CD8-positive, alpha-beta memory T cell (primary cell): ENCODE measurements around the gene TBC1D9. TPM values are rescaled to one million over a fixed set of nuclear protein-coding genes. Genes with fewer than 3 reads are reported as not detected.
"Not testable (repeated sequence)": the region's sequence is repeated elsewhere in the genome, so short reads cannot be mapped to it uniquely, and the experiment has no call there.

Experiments
- CTCF ChIA-PET: fragments of 350-600 bp; sonication (Branson Sonifier 250); formaldehyde crosslinking; loops from one replicate; lab custom pipeline; 2021; ENCODE audit warnings: antibody characterized with exemption; lab: Charles Lee
- POLR2A ChIA-PET: fragments of 350-600 bp; sonication (Branson Sonifier 250); formaldehyde crosslinking; loops from one replicate; lab custom pipeline; 2021; ENCODE audit warnings: antibody characterized with exemption; lab: Charles Lee
- DNase-seq, 5 donors: peaks; one replicate each; pipeline versions ENCODE4 v3.0.0 to v3.0.0-alpha.2; 2020 to 2022; ENCODE audit warnings: mixed read lengths in 1 of 5
- H3K27ac ChIP-seq: one replicate; pipeline ENCODE4 v1.7.0; 2013; ENCODE audit warnings: low read depth, mild to moderate bottlenecking, low read length, moderate library complexity
- H3K27me3 ChIP-seq: 2 replicates; pipeline ENCODE4 v1.7.0; 2013; ENCODE audit warnings: low read length, mild to moderate bottlenecking; ENCODE audit not compliant: insufficient read depth, poor library complexity, severe bottlenecking
- H3K36me3 ChIP-seq: 2 replicates; pipeline ENCODE4 v1.7.0; 2013; ENCODE audit warnings: mild to moderate bottlenecking, low read length, moderate library complexity; ENCODE audit not compliant: insufficient read depth
- H3K4me1 ChIP-seq: 2 replicates; pipeline ENCODE4 v1.7.0; 2013; ENCODE audit warnings: mild to moderate bottlenecking, low read length, moderate library complexity; ENCODE audit not compliant: insufficient read depth
- H3K4me3 ChIP-seq: 2 replicates; pipeline ENCODE4 v1.7.0; 2013; ENCODE audit warnings: mild to moderate bottlenecking, low read length
- H3K9me3 ChIP-seq: 2 replicates; pipeline ENCODE4 v1.7.0; 2013; ENCODE audit warnings: mild to moderate bottlenecking, low read length
- H3K27ac Mint-ChIP-seq, 8 donors: one replicate each; pipeline ENCODE4 v1.8.0; 2020 to 2021; ENCODE audit warnings: mixed read lengths in 8 of 8, mild to moderate bottlenecking in 6 of 8, inconsistent platforms in 3 of 8, moderate library complexity in 3 of 8
- H3K27me3 Mint-ChIP-seq, 2 donors: one replicate each; pipeline ENCODE4 v1.8.0; 2020 to 2021; ENCODE audit warnings: mixed read lengths in 2 of 2, mild to moderate bottlenecking in 1 of 2, moderate library complexity in 1 of 2
- H3K36me3 Mint-ChIP-seq, 3 donors: one replicate each; pipeline ENCODE4 v1.8.0; 2020 to 2021; ENCODE audit warnings: mixed read lengths in 3 of 3, inconsistent platforms in 1 of 3, mild to moderate bottlenecking in 1 of 3
- H3K4me1 Mint-ChIP-seq, 3 donors: one replicate each; pipeline ENCODE4 v1.8.0; 2020 to 2021; ENCODE audit warnings: mixed read lengths in 3 of 3, inconsistent platforms in 1 of 3, mild to moderate bottlenecking in 1 of 3
- H3K4me3 Mint-ChIP-seq, 7 donors: one replicate each; pipeline ENCODE4 v1.8.0; 2020 to 2021; ENCODE audit warnings: mixed read lengths in 7 of 7, mild to moderate bottlenecking in 6 of 7, moderate library complexity in 4 of 7, inconsistent platforms in 2 of 7
- H3K9me3 Mint-ChIP-seq, 5 donors: one replicate each; pipeline ENCODE4 v1.8.0; 2020 to 2022; ENCODE audit warnings: mixed read lengths in 5 of 5, mild to moderate bottlenecking in 3 of 5, moderate library complexity in 2 of 5, inconsistent platforms in 1 of 5
- polyA plus RNA-seq: library from polyadenylated mRNA; unstranded; fragments of 300-500 nt; fragmentation: Illumina TruSeq; gene quantifications from one replicate; pipeline ENCODE4 v1.2.3, GENCODE V29; 2021
- total RNA-seq, 2 experiments: library from RNA; stranded (reverse); gene quantifications; one replicate each; pipeline ENCODE4 v1.2.3, GENCODE V29; 2021

Gene TBC1D9
- total and polyA plus RNA-seq, 3 experiments from 2014 or later, result 0.13 to 0.46 TPM; not detected in 1

- H3K4me1 Mint-ChIP-seq, result peaks cover 0 to 3% (median 1%) of the 10 kb centered on the region in 3 donors
- ChIA-PET CTCF (no interaction called here), POLR2A (no interaction called here)
- no peak overlapping the region for H3K4me3 ChIP-seq
- H3K36me3 Mint-ChIP-seq, result no peaks in the 10 kb centered on the region
- no peak for DNase-seq
- no peak overlapping the region for H3K27ac ChIP-seq
- no peaks in the 10 kb centered on the region for H3K27me3 ChIP-seq
- H3K36me3 ChIP-seq, result no peaks in the 10 kb centered on the region
- H3K9me3 ChIP-seq, result no peaks in the 10 kb centered on the region
- no peaks in the 10 kb centered on the region for H3K4me1 ChIP-seq
- H3K4me3 Mint-ChIP-seq, result no peak overlapping the region
- peaks cover 0 to 12% (median 4%) of the 10 kb centered on the region in 5 donors for H3K9me3 Mint-ChIP-seq
- no peak overlapping the region for H3K27ac Mint-ChIP-seq
- peaks cover 21 to 33% of the 10 kb centered on the region in 2 donors for H3K27me3 Mint-ChIP-seq
Measured at GRCh38 chr4:140750470-140750869, 5.7 kb downstream of the TBC1D9 start.

- ChIA-PET CTCF (no interaction called here), POLR2A (no interaction called here)
- Histone ChIP-seq H3K4me3 (no peak overlapping the region), H3K36me3 (no peaks in the 10 kb centered on the region), H3K27me3 (no peaks in the 10 kb centered on the region), H3K4me1 (no peaks in the 10 kb centered on the region), H3K9me3 (no peaks in the 10 kb centered on the region), H3K27ac (no peak overlapping the region)
- no peaks in the 10 kb centered on the region for H3K4me1 Mint-ChIP-seq
- H3K9me3 Mint-ChIP-seq, result peaks cover 0 to 12% (median under 1%) of the 10 kb centered on the region in 5 donors
- H3K36me3 Mint-ChIP-seq, result no peaks in the 10 kb centered on the region
- no peak for DNase-seq
- H3K27me3 Mint-ChIP-seq, result peaks cover 9 to 29% of the 10 kb centered on the region in 2 donors
- H3K27ac Mint-ChIP-seq, result no peak overlapping the region
- H3K4me3 Mint-ChIP-seq, result no peak overlapping the region
Measured at GRCh38 chr4:140748171-140748570, 8.0 kb downstream of the TBC1D9 start.

DNA sequence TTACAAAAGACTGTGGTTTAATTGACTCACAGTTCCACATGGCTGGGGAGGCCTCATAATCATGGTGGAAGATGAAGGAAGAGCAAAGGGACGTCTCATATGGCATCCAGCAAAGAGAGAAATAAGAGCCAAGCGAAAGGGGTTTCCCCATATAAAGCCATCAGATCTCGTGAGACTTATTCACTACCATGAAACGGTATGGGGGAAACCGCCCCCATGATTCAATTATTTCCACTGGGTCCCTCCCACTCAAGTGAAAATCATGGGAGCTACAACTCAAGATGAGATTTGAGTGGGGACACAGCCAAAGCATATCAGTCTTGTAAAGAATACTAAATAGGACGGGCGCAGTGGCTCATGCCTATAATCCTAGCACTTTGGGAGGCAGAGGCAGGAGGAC is 9.6 kb downstream of the TBC1D9 start:
- H3K4me1 ChIP-seq, H3K9me3 ChIP-seq, POLR2A ChIA-PET, H3K4me1 Mint-ChIP-seq, DNase-seq, H3K27ac ChIP-seq, H3K4me3 ChIP-seq, H3K36me3 ChIP-seq, H3K27me3 ChIP-seq, CTCF ChIA-PET, H3K4me3 Mint-ChIP-seq, H3K27ac Mint-ChIP-seq, H3K36me3 Mint-ChIP-seq: not testable (repeated sequence)
- H3K27me3 Mint-ChIP-seq, result peaks cover 8 to 28% of the 10 kb centered on the region in 2 donors
- H3K9me3 Mint-ChIP-seq, result peaks cover 0 to 12% (median 2%) of the 10 kb centered on the region in 5 donors

DNA sequence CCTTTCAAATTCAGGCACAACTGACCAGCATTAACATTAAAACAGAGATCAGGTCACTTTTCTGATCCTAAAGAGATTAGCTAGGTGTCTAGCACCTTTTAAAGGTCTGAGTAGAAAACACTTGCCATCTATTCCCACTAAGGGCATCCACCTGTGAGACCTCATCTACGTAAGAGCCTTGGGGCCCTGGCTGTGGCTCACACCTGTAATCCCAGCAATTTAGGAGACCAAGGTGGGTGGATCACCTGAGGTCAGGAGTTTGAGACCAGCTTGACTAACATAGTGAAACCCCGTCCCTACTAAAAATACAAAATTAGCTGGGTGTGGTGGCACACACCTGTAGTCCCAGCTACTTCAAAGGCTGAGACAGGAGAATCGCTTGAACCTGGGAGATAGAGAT is 11.8 kb downstream of the TBC1D9 start:
- H3K27me3 Mint-ChIP-seq, result peaks cover 8 to 28% of the 10 kb centered on the region in 2 donors
- H3K4me1 ChIP-seq, result no peaks in the 10 kb centered on the region
- H3K36me3 ChIP-seq, result no peaks in the 10 kb centered on the region
- no peak overlapping the region for H3K27ac Mint-ChIP-seq
- no peak overlapping the region for H3K4me3 Mint-ChIP-seq
- H3K36me3 Mint-ChIP-seq, result no peaks in the 10 kb centered on the region
- no peak for DNase-seq
- H3K27me3 ChIP-seq, result no peaks in the 10 kb centered on the region
- no peak overlapping the region for H3K27ac ChIP-seq
- H3K4me1 Mint-ChIP-seq, result no peaks in the 10 kb centered on the region
- H3K9me3 ChIP-seq, result no peaks in the 10 kb centered on the region
- ChIA-PET POLR2A (no interaction called here), CTCF (no interaction called here)
- H3K9me3 Mint-ChIP-seq, result peaks cover 0 to 12% (median 2%) of the 10 kb centered on the region in 5 donors
- H3K4me3 ChIP-seq, result no peak overlapping the region

DNA sequence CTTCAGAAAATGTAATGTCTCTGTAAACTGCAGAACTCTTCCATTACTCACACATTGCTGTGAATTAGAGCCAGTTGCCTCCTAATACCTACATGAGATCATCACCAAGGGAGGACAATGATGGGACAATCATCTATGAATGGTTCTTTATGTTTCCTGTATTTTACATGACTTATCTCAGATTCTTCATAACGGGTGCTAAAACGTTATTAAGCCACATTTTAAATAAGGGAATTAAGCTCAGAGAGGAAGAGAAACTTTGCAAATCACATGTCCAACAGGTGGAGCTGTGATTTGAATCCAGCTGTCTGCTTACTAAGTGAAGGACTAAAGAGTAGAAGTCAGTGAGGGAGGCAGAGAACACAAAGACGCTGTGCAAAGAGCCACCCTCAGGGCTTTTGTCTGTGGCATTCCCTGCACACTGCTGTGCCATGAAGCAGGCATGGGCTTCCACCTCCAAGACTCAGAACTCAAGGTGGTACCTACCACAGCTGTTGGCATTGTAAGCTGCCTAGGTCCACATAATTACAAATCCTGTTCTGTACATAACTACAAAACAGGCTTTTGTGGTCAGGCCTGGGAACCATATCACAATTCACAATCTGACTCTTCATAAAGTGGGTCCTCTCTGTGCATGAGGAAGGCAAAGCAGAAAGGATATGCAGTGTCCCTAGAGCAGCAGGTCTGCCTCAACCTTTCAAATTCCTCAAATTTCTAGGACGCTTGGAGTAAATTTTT is 12.8 kb downstream of the TBC1D9 start:
- no peak overlapping the region for H3K4me3 Mint-ChIP-seq
- no peaks in the 10 kb centered on the region for H3K36me3 Mint-ChIP-seq
- CTCF ChIA-PET, result no interaction called here
- H3K27ac ChIP-seq, result no peak overlapping the region
- H3K4me1 Mint-ChIP-seq, result no peaks in the 10 kb centered on the region
- H3K36me3 ChIP-seq, result no peaks in the 10 kb centered on the region
- H3K27ac Mint-ChIP-seq, result no peak overlapping the region
- no peak overlapping the region for H3K4me3 ChIP-seq
- no peaks in the 10 kb centered on the region for H3K9me3 ChIP-seq
- H3K27me3 Mint-ChIP-seq, result peaks cover 9 to 29% of the 10 kb centered on the region in 2 donors
- H3K4me1 ChIP-seq, result no peaks in the 10 kb centered on the region
- POLR2A ChIA-PET, result no interaction called here
- no peak for DNase-seq
- H3K27me3 ChIP-seq, result no peaks in the 10 kb centered on the region
- H3K9me3 Mint-ChIP-seq, result peaks cover 0 to 9% (median 4%) of the 10 kb centered on the region in 5 donors

DNA sequence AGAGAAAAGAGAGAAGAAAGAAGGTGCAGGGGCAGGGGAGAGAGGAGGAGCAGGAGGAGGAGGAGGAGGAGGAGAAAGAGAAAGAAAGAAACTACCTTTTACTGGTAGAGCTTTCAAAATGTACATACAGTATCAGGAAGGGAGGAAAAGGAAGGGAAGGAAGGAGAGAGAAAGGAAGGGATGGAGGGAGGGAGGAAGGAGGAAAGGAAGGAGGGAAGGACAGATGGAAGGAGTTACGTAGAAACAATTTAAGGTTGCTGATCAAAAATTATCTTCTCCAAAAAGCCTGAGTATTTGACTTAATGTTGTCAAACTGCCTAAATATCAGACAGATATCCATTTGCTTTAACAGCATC is 13.4 kb downstream of the TBC1D9 start:
- no peaks in the 10 kb centered on the region for H3K4me1 Mint-ChIP-seq
- H3K27ac Mint-ChIP-seq, result no peak overlapping the region
- POLR2A ChIA-PET, result no interaction called here
- no peaks in the 10 kb centered on the region for H3K36me3 ChIP-seq
- H3K27me3 ChIP-seq, result no peaks in the 10 kb centered on the region
- H3K27ac ChIP-seq, result no peak overlapping the region
- no peaks in the 10 kb centered on the region for H3K36me3 Mint-ChIP-seq
- no peaks in the 10 kb centered on the region for H3K4me1 ChIP-seq
- no peak overlapping the region for H3K4me3 ChIP-seq
- H3K9me3 Mint-ChIP-seq, result peaks cover 0 to 4% (median 3%) of the 10 kb centered on the region in 5 donors
- no peaks in the 10 kb centered on the region for H3K9me3 ChIP-seq
- CTCF ChIA-PET, result no interaction called here
- H3K27me3 Mint-ChIP-seq, result peaks cover 8 to 24% of the 10 kb centered on the region in 2 donors
- H3K4me3 Mint-ChIP-seq, result no peak overlapping the region
- no peak for DNase-seq

GRCh38 chr4:140740906-140741670 is 15.1 kb downstream of the TBC1D9 start:
- H3K4me3 ChIP-seq, result no peak overlapping the region
- no peak overlapping the region for H3K4me3 Mint-ChIP-seq
- no peaks in the 10 kb centered on the region for H3K4me1 Mint-ChIP-seq
- ChIA-PET CTCF (no interaction called here), POLR2A (no interaction called here)
- no peaks in the 10 kb centered on the region for H3K9me3 ChIP-seq
- peaks cover 8 to 26% of the 10 kb centered on the region in 2 donors for H3K27me3 Mint-ChIP-seq
- no peaks in the 10 kb centered on the region for H3K36me3 Mint-ChIP-seq
- H3K27ac ChIP-seq, result no peak overlapping the region
- no peaks in the 10 kb centered on the region for H3K36me3 ChIP-seq
- no peak overlapping the region for H3K27ac Mint-ChIP-seq
- H3K9me3 Mint-ChIP-seq, result peaks cover 0 to 4% (median 0%) of the 10 kb centered on the region in 5 donors
- no peaks in the 10 kb centered on the region for H3K4me1 ChIP-seq
- no peaks in the 10 kb centered on the region for H3K27me3 ChIP-seq
- no peak for DNase-seq

DNA sequence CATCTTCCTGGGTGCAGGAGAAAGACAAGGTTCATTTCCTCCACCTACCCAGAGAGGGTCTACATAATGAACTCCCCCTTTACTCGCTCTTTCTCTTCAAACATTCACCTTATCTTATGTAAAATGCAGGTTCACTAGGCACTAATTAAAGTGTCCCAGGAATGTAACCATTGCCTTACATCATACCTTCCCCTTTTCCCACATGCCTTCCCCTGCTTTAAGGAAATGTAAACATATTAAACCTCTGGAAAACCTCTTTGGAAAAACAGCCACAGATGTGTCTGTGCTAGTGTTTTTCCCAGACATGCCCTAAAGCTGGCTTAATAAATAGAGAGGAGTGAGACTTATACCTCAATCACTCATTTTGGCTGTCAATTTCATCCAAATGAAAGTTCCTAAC is 15.8 kb downstream of the TBC1D9 start:
- H3K36me3 Mint-ChIP-seq, result no peaks in the 10 kb centered on the region
- H3K4me1 Mint-ChIP-seq, result no peaks in the 10 kb centered on the region
- ChIA-PET POLR2A (no interaction called here), CTCF (no interaction called here)
- no peaks in the 10 kb centered on the region for H3K4me1 ChIP-seq
- no peaks in the 10 kb centered on the region for H3K9me3 ChIP-seq
- no peaks in the 10 kb centered on the region for H3K36me3 ChIP-seq
- peaks cover 6 to 26% of the 10 kb centered on the region in 2 donors for H3K27me3 Mint-ChIP-seq
- peaks cover 0 to 4% (median 0%) of the 10 kb centered on the region in 5 donors for H3K9me3 Mint-ChIP-seq
- H3K4me3 ChIP-seq, result no peak overlapping the region
- no peak for DNase-seq
- H3K27me3 ChIP-seq, result no peaks in the 10 kb centered on the region
- H3K4me3 Mint-ChIP-seq, result no peak overlapping the region
- no peak overlapping the region for H3K27ac ChIP-seq
- no peak overlapping the region for H3K27ac Mint-ChIP-seq
